Umbilical cord (tissue), 2 donors: Measurements from ENCODE around the gene IFT122. TPM values are rescaled to one million over a fixed set of nuclear protein-coding genes. Genes with fewer than 3 reads are reported as not detected.

Experiments
- DNase-seq: peaks from one replicate; pipeline ENCODE4 v3.0.0-alpha.2; 2015; ENCODE audit warnings: low spot score
- total RNA-seq: library from RNA; depleted of rRNA; stranded (reverse); fragments of >200 nt; gene quantifications from one replicate; pipeline ENCODE4 v1.2.3, GENCODE V29; 2014; ENCODE audit warnings: low replicate concordance; ENCODE audit not compliant: insufficient read depth

The IFT122 gene
- total RNA-seq, 1 donor from 2014 or later, result 32.0 TPM

DNA sequence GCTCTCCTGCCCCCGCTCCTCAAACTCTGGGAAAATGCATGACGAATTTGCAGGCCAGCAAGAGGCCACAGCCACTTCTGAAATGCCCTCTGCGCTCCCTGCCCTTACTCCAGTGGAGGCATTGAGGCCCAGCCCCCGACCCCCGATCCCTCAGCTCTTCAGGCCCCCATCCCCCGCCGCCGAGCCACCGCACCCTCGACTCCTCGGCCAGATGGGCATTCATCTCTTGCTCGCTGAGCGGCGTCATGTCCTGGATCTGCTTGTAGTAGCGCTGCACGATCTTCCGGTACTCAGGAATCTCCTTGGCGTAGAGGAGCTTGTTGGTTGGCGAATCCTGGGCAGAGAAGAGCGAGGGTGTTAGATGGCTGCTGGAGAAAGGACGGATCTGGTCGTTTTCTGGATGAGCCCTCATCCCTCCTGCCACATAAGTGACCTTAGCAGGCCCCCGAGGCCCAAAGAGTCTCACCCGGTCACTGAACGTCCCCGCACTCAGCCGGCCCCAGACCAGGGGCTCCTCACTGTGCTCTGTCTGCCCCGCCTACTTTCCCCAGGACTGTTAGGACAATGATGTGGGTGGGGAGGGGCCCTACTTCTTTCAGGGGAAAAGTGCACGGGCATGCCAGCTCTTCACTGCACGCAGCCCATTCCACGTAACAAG, 117.0 kb downstream of the IFT122 start:
- no peak for DNase-seq

DNA sequence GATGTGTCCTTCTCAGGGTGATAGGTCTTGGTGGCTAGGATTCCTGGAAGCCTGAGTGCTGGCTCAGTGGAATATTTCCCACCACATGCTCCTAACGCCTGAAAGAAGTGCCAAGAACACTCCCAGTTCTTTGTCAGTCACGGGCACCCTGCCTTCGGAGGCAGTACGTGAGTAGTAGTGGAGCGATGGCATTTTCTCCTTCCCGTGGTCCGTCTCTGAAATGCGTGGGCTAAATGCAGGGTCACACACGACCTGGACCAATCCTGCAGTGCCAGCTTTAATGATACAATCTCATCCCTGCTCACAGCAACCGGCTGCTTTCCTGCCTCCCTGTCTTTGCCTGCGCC, 117.5 kb downstream of the IFT122 start:
- peak; percentile 56 for DNase-seq

DNA sequence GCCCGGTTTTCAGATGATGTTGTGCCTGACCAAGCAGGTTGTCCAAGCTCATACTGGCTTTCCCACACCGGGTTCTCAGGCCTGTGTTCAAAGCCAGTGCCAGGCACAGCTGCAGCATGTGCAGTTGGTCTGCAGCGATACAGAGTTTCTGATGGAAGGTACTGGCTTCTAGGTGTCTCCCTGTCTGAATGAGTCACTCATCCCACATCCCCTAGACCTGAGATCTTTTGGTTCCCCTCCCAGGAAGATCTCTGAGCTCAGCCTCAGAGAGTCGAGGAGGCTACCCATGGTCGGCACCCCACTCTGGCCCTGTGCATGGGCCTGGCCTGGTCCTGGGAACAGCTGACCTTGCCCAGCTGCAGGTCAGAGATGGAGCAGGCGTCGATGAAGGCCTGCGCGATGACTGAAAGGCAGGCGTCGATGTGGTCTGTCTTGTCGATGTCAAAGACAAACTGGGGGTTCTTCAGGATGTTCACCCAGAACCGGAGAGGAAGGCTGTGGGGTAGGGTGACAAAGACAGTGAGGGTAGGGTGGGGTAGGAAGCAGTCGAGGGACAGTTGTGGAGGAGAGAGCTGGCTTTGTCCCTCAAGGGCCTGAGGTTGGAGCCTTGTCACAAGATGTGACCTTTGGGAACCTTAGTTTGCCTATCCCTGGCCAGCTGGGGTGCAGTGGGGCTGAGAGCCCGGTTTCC, 118.2 kb downstream of the IFT122 start:
- DNase-seq, result no peak

GRCh38 chr3:129558772-129559564, 118.9 kb downstream of the IFT122 start:
- DNase-seq, result peak; percentile 60

- no peak for DNase-seq
Measured at GRCh38 chr3:129559565-129560079, 119.6 kb downstream of the IFT122 start.

- DNase-seq, result peak; percentile 84
Measured at GRCh38 chr3:129560269-129560787, 120.3 kb downstream of the IFT122 start.

DNA sequence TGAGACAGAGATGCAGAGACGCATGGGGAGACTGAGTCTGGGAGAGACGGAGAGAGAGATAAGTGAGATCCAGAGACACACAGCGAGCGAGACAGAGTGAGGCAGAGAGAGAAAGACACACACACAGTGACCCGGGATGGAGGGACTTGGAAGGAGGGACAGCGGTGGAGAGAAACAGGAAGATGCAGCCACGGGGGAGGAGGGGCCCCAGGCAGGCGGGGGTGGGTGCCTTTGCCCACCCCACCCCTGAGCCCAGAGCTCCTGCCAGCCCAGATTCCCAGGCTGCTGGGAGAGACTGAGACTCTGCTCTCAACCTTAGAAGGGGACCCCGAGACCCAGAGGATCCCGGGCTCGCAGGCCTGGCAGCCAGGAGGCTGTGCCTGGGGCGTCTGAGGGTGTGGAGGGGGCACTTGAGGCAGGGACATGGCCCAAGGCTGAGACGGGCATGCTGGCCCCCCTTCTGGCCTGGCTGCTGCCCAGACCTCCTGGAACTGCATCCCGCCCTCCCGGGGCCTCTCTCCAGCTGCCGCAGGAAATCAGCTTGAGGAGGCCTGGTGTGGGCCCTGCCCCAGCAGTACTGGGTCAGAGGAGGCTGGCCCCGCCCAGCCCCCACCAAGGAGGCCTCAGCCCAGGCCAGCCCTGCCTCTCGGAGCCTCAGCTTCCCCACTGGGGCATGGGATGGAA, 121.0 kb downstream of the IFT122 start:
- peak; percentile 96 for DNase-seq

DNA sequence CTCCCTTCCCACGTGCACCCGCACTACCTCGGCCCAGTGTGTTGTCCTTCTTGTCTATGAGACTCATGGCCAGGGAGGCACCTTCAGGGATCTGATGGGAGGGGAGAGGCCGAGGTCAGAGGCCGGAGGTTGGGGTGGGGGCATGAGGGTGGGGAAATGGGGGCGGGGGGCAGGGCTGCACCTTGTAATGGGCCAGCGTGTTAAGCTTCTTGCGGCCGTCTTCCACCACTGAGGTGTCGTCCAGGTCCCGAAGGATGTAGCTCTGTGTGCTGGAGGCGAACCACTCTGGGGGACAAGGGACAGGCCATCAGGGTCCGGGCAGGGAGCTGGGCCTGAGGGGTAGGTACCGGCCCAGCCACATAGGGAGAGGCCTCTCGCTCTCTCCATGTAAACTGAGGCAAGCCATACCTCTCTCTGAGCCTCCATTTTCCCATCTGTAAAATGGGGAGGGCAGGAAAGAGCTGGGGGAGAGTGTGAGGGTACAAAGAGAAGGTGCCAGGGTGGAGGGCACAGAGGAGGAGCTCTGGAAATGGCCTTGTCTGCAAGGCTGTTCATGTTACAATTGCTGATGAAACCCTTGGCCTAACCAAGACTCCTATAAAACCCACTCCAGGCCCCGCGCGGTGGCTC, 121.7 kb downstream of the IFT122 start:
- DNase-seq, result no peak

DNA sequence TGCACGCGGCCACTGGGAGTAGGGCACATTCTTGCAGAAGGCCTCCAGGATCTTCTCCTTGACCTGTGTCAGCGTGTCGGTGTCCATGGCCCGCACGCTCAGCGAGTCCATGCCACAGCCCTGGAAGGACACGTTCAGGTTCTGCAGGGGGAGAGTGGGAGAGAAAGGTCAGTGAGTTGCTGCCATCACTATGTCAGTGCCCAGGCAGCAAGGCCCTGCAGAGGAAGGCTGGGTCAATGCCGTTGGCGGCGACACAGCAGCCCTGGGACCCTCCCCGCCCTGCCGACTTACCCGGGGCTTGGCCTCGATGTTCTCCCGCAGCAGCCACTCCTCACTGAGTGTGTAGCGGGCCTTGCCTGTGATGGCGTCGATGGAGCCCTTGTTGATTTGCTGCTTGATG, 122.8 kb downstream of the IFT122 start:
- no peak for DNase-seq

DNA sequence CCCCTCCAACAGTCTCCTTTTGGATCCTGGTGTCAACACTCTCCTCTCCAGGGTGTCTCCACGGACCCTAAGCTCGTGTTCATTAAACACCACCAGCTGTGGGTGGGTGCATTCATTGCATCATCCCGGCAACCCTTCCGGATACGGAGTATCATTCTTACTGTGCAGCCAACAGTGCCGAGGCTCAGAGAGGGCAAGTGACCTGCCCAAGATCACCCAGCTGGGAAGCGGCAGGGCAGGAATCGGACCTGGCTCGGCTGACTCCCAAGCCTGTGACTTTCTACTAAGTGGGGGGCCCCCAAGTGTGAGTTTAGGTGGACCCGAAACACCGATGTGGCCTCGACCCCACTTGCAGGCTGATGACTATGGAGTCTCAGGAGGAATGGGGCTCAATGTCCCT, 123.3 kb downstream of the IFT122 start:
- no peak for DNase-seq

DNA sequence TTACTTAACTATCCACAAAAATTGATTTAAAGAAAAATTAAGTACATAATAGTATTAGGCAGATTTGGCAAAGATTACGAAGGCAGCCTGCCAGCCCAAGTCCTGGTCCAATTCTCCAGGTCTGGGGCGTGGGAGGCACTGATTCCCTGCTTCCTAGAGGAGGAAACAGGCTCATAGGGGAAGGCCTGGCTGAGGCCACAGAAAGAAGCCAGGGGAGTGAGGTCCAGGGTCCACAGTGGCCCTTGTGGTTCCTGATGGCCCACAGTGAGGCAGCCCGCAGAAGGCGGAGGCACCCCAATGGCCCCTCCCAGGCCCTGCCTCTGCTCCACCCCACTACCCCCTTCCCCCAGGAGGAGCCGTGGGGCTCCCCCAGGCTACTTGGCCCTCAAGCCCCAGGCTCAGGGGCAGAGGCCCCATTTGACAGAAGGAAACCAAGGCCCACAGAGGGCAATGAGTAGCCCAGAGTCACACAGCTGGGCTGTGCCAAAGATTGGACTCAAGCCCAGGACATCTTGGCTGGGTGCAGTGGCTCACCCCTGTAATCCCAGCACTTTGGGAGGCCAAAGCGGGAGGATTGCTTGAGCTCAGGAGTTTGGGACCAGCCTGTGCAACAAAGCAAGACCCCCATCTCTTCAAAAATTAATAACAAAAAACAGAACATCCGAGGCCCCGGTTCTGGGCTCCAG, 124.0 kb downstream of the IFT122 start:
- no peak for DNase-seq

DNA sequence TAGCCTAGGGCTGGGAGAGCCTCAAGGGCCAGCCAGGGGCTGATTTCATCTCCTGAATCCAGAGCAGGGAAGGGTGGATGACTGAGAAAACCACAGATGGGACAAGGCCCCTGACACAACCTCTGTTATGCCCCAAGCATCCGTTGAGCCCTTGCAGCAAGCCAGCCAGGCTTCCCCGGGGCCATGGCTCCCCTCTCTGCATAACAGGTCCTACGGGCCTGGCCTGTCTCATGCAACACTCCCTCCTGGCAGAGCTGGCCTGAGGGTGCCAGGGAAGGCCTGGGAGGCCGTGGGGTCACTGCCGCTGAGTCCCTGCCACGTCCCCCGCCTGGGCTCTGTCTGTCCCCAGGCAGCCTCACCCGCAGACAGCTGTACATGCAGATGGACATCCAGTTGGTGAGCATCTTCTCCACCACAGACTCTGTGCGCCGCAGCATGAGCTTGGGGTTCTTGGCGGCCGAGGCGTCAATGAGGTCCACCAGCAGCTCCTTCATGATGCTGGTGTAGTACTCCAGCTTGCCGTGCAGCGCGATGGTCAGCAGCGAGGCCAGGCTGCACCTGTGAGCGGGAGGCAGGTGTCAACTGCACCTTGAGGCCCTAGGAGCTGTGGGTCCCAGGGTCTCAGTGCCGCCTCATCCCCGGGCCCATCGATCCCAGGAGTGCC, 125.1 kb downstream of the IFT122 start:
- no peak for DNase-seq

DNA sequence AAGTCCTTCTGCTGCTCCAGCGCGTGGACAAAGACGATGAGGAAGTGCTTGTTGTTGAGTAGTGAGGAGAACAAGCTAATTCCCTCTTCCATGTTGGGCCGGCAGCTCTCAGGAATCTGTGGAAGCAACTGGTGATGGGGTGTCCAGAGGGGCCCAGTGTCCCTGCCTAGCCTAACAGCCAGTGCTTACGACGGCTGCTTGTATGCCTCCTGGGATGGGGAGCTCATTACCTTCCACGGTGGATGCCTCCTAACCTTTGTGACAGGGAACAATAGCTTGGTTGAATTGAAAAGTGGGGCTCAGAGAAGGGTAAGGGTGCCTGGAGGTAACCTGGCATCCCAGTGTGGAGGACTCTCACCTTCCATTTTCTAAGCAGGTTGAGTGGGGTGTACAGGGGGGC, 125.9 kb downstream of the IFT122 start:
- no peak for DNase-seq

GRCh38 chr3:129567176-129567705, 127.2 kb downstream of the IFT122 start:
- DNase-seq, result no peak

DNA sequence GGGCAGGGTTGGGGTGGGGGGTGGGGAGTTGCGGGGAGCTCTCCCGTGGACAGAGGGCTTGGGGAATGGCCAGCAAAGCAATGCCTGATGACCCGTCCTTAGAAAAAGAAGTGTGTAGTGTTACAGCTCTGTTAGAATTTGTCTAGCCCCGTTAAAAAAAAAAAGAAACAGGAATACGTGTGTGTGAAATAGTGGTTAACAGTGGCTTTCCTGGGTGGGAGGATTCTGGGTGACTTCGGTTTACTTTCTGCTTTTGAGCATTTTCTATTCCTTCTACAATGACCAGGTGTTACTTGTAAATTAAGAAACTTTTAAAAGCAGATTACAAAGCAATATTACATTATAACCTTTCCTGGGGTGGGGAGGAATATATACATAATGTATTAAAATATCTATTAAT, 127.9 kb downstream of the IFT122 start:
- no peak for DNase-seq

DNA sequence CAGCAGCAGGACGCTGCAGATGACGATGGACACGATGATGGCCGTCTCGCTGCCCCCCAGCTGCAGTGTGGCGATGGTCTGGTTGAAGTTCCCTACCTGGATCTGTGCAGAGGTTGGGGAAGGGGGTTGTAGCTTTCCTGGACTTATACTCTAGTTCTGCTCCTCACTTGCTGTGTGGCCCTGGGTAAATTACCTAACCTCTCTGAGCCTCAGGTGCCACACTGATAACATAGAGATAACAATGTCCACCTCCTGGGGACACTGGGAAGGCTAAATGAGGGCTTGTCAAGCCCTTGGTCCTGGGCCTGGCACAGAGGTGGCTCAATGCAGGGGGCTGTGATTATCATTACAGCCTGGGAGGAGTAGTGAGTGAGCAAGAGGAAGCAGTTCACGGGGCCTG, 129.8 kb downstream of the IFT122 start:
- no peak for DNase-seq
